KBM-7 (cell line): ENCODE results near the gene TRIM58.
A peak's percentile ranks its signal among the peaks of the same experiment; 100 is the strongest.

Experiments used
- DNase-seq: peaks from one replicate; pipeline ENCODE4 v3.0.0-alpha.2; 2015
- in situ Hi-C: fragments of 300-500 bp; cut with MboI; formaldehyde crosslinking; loops from 2 replicates; pipeline ENCODE4 v1.14.3; 2020; ENCODE audit warnings: low sequenced_read_pairs, low pct_unique_long_range_greater_than_20kb, mixed read lengths

Gene TRIM58

DNA sequence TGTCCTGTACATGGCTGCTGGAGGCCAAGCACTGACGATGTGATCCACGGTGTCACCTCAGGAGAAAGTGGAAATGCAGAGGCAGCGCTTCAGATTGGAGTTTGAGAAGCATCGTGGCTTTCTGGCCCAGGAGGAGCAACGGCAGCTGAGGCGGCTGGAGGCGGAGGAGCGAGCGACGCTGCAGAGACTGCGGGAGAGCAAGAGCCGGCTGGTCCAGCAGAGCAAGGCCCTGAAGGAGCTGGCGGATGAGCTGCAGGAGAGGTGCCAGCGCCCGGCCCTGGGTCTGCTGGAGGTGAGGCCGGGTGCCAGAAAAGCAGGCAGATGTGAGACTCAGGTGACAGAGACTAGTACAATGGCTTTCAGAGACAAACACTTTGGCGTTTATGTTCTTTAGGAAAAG, 7.7 kb downstream of the TRIM58 start:
- in situ Hi-C loops: no loop called here
- no peak for DNase-seq

- in situ Hi-C loops: no loop called here
- no peak for DNase-seq
Observed at GRCh38 chr1:247865416-247865815, 8.4 kb downstream of the TRIM58 start.

DNA sequence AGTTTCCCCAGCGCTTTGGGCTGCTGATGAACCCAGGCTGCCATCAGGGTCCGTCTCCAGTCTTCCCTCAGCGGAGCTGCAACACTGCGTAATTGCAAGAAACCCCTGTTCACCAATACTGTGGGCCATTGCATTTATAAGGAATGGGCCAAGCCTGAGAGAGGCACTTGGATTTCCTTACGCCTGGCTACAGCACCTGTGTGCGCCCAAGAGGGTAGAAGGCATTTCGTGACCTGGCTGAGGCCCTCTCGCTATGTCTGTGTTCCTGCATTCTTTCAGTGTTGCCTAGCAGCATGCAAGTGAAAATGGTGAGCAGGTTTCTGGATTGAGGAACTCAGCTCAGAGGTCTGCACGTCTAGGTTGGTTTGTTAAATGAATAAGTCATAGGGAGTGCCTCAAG, 26.4 kb downstream of the TRIM58 start:
- DNase-seq: no peak
- in situ Hi-C loops: no loop called here

DNA sequence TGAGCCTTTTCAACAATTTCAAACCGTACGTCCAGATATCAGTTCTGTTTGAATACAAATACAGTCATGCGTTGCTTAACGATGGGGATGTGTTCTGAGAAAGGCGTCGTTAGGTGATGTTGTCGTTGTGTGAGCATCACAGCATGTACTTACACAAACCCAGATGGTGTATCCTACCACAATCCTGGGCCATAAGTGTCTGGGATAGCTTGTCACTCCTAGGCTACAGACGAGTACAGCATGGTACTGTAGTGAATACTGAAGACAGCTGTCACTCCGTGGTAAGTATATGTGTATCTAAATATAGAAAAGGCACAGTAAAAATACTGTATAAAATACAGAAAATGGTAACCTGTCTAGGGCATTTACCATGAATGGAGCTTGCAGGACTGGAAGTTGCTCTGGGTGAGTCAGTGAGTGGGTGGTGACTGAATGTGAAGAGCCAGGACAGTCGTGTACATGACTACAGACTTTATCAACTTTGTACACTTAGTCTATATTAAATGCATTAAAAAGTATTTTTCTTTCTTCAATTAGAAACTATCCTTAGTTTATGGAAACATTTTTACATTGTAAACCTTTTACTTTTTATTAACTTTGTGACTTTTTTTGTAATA, 27.9 kb downstream of the TRIM58 start:
- DNase-seq: no peak
- in situ Hi-C loops: no loop called here

DNA sequence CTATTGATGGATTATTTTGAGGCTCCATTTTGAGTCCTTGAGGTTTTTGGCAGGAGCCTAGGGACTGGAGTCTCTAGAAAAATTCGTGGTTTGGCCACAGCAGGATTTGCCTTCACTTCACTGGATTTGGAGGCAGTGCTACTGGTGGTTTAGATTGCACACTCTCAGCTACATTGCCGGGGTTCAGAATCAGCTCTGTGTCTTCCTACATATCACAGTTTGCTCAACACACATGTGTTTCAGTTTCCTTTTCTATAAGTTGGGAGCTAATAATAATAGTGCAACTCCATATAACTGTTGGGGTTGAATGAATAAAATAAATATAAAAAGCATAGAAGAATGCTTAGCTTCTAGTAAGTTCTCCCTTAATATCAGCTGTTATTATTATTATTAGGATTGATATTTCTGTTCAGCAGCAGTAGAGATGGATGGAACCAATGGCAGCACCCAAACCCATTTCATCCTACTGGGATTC, 38.2 kb downstream of the TRIM58 start, which contains the start of gene OR2W3:
TSS of gene OR2W3 (plus strand) at position 425 of the 475 bp plus-strand sequence. CDS start at position 425, 0 bp downstream.
- in situ Hi-C loops: no loop called here
- DNase-seq: no peak

DNA sequence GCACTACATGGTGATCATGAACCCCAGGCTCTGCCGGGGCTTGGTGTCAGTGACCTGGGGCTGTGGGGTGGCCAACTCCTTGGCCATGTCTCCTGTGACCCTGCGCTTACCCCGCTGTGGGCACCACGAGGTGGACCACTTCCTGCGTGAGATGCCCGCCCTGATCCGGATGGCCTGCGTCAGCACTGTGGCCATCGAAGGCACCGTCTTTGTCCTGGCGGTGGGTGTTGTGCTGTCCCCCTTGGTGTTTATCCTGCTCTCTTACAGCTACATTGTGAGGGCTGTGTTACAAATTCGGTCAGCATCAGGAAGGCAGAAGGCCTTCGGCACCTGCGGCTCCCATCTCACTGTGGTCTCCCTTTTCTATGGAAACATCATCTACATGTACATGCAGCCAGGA, 39.0 kb downstream of the TRIM58 start:
- in situ Hi-C loops: no loop called here

GRCh38 chr1:247904122-247904521, 47.1 kb downstream of the TRIM58 start:
- DNase-seq: no peak
- in situ Hi-C loops: no loop called here

More for the DNA sequence above, 39.0 kb downstream of the TRIM58 start:
- DNase-seq: no peak

GRCh38 chr1:247905181-247905580, 48.2 kb downstream of the TRIM58 start:
- DNase-seq: no peak
- in situ Hi-C loops: no loop called here

DNA sequence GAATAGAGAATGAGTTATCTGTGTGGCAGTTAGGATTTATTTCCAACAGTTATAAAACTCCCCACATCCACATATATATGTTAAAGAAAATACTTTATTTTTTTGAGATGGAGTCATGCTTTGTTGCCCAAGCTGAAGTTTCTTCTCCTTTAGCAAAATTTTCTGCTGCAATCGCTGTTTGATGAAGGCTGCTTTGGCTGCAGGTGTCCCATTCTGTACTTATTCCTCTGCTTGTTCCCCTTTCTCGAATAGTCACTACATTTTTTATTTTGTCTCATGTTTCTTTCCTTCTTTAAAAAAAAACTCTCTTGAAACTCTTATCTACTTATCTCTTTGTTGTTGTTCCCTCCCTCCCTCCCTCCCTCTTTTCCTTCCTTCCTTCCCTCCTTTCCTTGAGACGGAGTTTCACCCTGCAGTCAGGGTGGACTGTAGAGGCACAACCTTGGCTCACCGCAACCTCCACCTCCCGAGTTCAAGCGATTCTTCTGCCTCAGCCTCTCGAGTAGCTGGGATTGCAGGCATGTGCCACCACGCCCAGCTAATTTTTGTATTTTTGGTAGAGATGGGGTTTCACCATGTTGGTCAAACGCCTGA, 49.0 kb downstream of the TRIM58 start:
- in situ Hi-C loops: no loop called here
- peak; percentile 23 for DNase-seq

DNA sequence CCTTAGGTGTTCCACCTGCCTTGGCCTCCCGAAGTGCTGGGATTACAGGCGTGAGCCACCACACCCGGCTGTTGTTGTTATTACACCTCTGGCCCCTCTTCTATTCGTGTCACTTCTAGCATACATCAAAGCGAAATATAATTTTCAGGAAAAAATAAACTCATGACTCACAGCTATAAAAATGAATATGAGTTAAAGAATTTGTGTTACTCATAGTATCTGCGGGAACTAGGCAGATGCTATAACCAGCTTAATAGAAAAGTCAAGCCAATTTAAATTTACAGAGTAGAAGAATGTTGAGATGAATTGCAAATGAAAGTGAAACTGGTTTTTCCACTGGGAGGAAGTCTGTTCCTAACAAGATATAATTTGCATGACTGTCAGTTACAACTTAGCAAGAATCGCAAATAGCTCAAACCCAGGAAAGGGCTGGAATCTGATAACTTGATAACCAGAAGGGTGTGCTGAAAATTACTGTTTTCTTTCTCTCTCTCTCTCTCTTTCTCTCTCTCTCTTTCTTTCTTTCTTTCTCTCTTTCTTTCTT, 49.6 kb downstream of the TRIM58 start:
- peak; percentile 75 for DNase-seq
- in situ Hi-C loops: no loop called here

GRCh38 chr1:247908766-247909165, 51.8 kb downstream of the TRIM58 start:
- DNase-seq: peak; percentile 55
- in situ Hi-C loops: no loop called here

DNA sequence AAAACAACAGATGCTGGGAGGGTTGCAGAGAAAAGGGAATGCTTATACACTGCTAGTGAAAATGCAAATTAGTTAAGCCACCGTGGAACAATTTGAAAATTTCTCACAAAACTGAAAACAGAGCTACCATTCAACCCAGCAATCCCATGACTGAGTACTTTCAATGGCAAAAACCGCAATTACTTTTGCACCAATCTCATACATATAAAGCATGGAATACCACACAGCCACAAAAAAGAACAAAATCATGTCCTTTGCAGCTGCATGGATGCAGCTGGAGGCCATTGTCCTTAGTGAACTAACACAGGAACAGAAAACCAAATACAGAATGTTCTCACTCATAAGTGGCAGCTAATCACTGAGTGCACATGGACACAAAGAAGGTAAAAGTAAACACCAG, 56.8 kb downstream of the TRIM58 start:
- in situ Hi-C loops: no loop called here
- no peak for DNase-seq

GRCh38 chr1:247914941-247915662, 58.1 kb downstream of the TRIM58 start:
- in situ Hi-C loops: no loop called here
- peak; percentile 64 for DNase-seq

- in situ Hi-C loops: no loop called here
- no peak for DNase-seq
Observed at GRCh38 chr1:247919952-247920351, 63.0 kb downstream of the TRIM58 start, which contains the start of gene OR2T8. Gene OR2T8 (plus strand): TSS chr1:247920252. CDS start chr1:247921018, 766 bp downstream.

DNA sequence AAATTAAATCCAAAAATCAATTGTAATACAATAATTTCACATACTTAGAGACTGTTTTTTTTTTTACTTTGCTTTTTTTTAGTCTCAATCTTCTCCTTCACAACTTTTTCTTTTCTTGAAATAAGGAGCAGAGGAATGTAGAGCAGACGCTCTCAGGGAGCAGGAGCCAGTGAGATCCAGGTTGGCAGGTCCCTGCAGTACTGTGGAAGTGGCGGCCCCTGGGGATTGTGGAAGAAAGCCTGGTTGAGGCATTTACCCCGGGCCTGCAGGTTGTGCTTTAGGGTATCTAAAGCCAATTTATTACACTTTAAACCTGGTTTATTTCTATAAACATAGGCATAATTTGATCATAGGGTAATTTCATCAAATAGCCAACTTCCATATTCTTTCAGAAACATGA, 67.0 kb downstream of the TRIM58 start:
- no peak for DNase-seq
- in situ Hi-C loops: no loop called here

- no peak for DNase-seq
- in situ Hi-C loops: no loop called here
Observed at GRCh38 chr1:247924868-247925267, 67.9 kb downstream of the TRIM58 start, which contains the start of gene OR2AJ1. Gene OR2AJ1 (plus strand): TSS chr1:247924889. CDS start chr1:247933769, 8,880 bp downstream.
